Measurements from ENCODE around the gene AUP1. TPM values are rescaled to one million over a fixed set of nuclear protein-coding genes. Genes with fewer than 3 reads are reported as not detected.

The AUP1 gene
- total RNA-seq, 1 donor from 2014 or later: 170 TPM

- peak overlapping the region; percentile 95 for H3K4me3 Mint-ChIP-seq
- peak overlapping the region; percentile 99 for H3K27ac Mint-ChIP-seq
- H3K36me3 Mint-ChIP-seq (ENCODE audit: low read depth): peaks cover 28% of the 10 kb centered on the region
- H3K9me3 Mint-ChIP-seq: no peaks in the 10 kb centered on the region
- DNase-seq: peak; percentile 74
- H3K27me3 Mint-ChIP-seq: peaks cover 33% of the 10 kb centered on the region
- H3K4me1 Mint-ChIP-seq: peaks cover 59% of the 10 kb centered on the region
- intact Hi-C loops (cut with micrococcal nuclease): no loop called here
Observed at GRCh38 chr2:74507926-74508520, 21.5 kb downstream of the AUP1 start.

- Mint-ChIP-seq H3K4me3 (peak within 1 kb of the TSS; percentile 95), H3K27me3 (peaks cover 32% of the 10 kb centered on the region), H3K36me3 (ENCODE audit: low read depth) (peaks cover 28% of the 10 kb centered on the region), H3K27ac (peak within 1 kb of the TSS; percentile 99), H3K9me3 (no peaks in the 10 kb centered on the region), H3K4me1 (peaks cover 62% of the 10 kb centered on the region)
- DNase-seq: peak; percentile 100
- intact Hi-C loops (cut with micrococcal nuclease): no loop called here
Observed at GRCh38 chr2:74507145-74507925, 22.2 kb downstream of the AUP1 start, which contains the start of gene PCGF1. Gene PCGF1 (minus strand): TSS chr2:74507695. CDS start chr2:74507668, 27 bp downstream.

- no peaks in the 10 kb centered on the region for H3K9me3 Mint-ChIP-seq
- H3K27ac Mint-ChIP-seq: no peak overlapping the region
- peak overlapping the region; percentile 58 for H3K4me3 Mint-ChIP-seq
- peaks cover 65% of the 10 kb centered on the region for H3K4me1 Mint-ChIP-seq
- intact Hi-C loops (cut with micrococcal nuclease): no loop called here
- DNase-seq: no peak
- H3K27me3 Mint-ChIP-seq: peaks cover 36% of the 10 kb centered on the region
- H3K36me3 Mint-ChIP-seq (ENCODE audit: low read depth): peaks cover 36% of the 10 kb centered on the region
Observed at GRCh38 chr2:74505448-74506246, 23.9 kb downstream of the AUP1 start.

GRCh38 chr2:74504591-74504990, 24.9 kb downstream of the AUP1 start:
- no peak for DNase-seq
- Mint-ChIP-seq H3K4me1 (peaks cover 59% of the 10 kb centered on the region), H3K36me3 (ENCODE audit: low read depth) (peaks cover 39% of the 10 kb centered on the region), H3K27ac (no peak overlapping the region), H3K4me3 (peak overlapping the region; percentile 39), H3K27me3 (peaks cover 36% of the 10 kb centered on the region), H3K9me3 (no peaks in the 10 kb centered on the region)
- intact Hi-C loops (cut with micrococcal nuclease): no loop called here

- Mint-ChIP-seq H3K4me1 (peaks cover 62% of the 10 kb centered on the region), H3K27ac (no peak overlapping the region), H3K27me3 (peaks cover 40% of the 10 kb centered on the region), H3K9me3 (no peaks in the 10 kb centered on the region), H3K36me3 (ENCODE audit: low read depth) (peaks cover 43% of the 10 kb centered on the region), H3K4me3 (peak overlapping the region; percentile 77)
- DNase-seq: no peak
- intact Hi-C loops (cut with micrococcal nuclease): loop anchor here (1.0 kb wide), 1 partner anchor 11 kb away; the partner anchor contains the start of gene TLX2
Observed at GRCh38 chr2:74503506-74504475, 25.7 kb downstream of the AUP1 start.

GRCh38 chr2:74502720-74503505, 26.6 kb downstream of the AUP1 start:
- Mint-ChIP-seq H3K27ac (peak overlapping the region; percentile 58), H3K9me3 (no peaks in the 10 kb centered on the region), H3K4me3 (peak overlapping the region; percentile 77), H3K4me1 (peaks cover 59% of the 10 kb centered on the region), H3K27me3 (peaks cover 46% of the 10 kb centered on the region), H3K36me3 (ENCODE audit: low read depth) (peaks cover 47% of the 10 kb centered on the region)
- intact Hi-C loops (cut with micrococcal nuclease): loop anchor here (1.0 kb wide), 1 partner anchor 11 kb away; the partner anchor contains the start of gene TLX2
- DNase-seq: peak; percentile 85

- peaks cover 47% of the 10 kb centered on the region for H3K27me3 Mint-ChIP-seq
- peaks cover 52% of the 10 kb centered on the region for H3K4me1 Mint-ChIP-seq
- DNase-seq: no peak
- H3K4me3 Mint-ChIP-seq: peak overlapping the region; percentile 77
- H3K27ac Mint-ChIP-seq: peak overlapping the region; percentile 17
- intact Hi-C loops (cut with micrococcal nuclease): no loop called here
- H3K9me3 Mint-ChIP-seq: no peaks in the 10 kb centered on the region
- H3K36me3 Mint-ChIP-seq (ENCODE audit: low read depth): peaks cover 44% of the 10 kb centered on the region
Observed at GRCh38 chr2:74502147-74502719, 27.3 kb downstream of the AUP1 start.

GRCh38 chr2:74501335-74502071, 28.0 kb downstream of the AUP1 start:
- intact Hi-C loops (cut with micrococcal nuclease): no loop called here
- DNase-seq: no peak
- H3K9me3 Mint-ChIP-seq: no peaks in the 10 kb centered on the region
- peaks cover 48% of the 10 kb centered on the region for H3K4me1 Mint-ChIP-seq
- H3K36me3 Mint-ChIP-seq (ENCODE audit: low read depth): peaks cover 40% of the 10 kb centered on the region
- H3K27me3 Mint-ChIP-seq: peaks cover 47% of the 10 kb centered on the region
- peak overlapping the region; percentile 77 for H3K4me3 Mint-ChIP-seq
- H3K27ac Mint-ChIP-seq: peak overlapping the region; percentile 17

GRCh38 chr2:74500578-74500946, 28.9 kb downstream of the AUP1 start:
- Mint-ChIP-seq H3K9me3 (no peaks in the 10 kb centered on the region), H3K27ac (no peak overlapping the region), H3K27me3 (peaks cover 47% of the 10 kb centered on the region), H3K36me3 (ENCODE audit: low read depth) (peaks cover 37% of the 10 kb centered on the region), H3K4me3 (no peak overlapping the region), H3K4me1 (peaks cover 43% of the 10 kb centered on the region)
- DNase-seq: no peak
- intact Hi-C loops (cut with micrococcal nuclease): no loop called here

GRCh38 chr2:74499940-74500577, 29.4 kb downstream of the AUP1 start:
- intact Hi-C loops (cut with micrococcal nuclease): loop anchor here (1.0 to 2.0 kb wide), 2 partner anchors 15 to 17 kb away; partner anchors contain the start of genes CCDC142 and TTC31
- peaks cover 38% of the 10 kb centered on the region for H3K4me1 Mint-ChIP-seq

GRCh38 chr2:74499267-74499939, 30.1 kb downstream of the AUP1 start, which contains the start of gene LBX2:
Gene LBX2 (minus strand): TSS chr2:74499603. CDS start chr2:74499537, 66 bp downstream.
- peaks cover 33% of the 10 kb centered on the region for H3K36me3 Mint-ChIP-seq (ENCODE audit: low read depth)
- H3K27ac Mint-ChIP-seq: peak within 1 kb of the TSS; percentile 86
- peaks cover 47% of the 10 kb centered on the region for H3K27me3 Mint-ChIP-seq
- H3K4me1 Mint-ChIP-seq: peaks cover 32% of the 10 kb centered on the region
- no peaks in the 10 kb centered on the region for H3K9me3 Mint-ChIP-seq
- H3K4me3 Mint-ChIP-seq: peak within 1 kb of the TSS; percentile 95
- no peak for DNase-seq
- intact Hi-C loops (cut with micrococcal nuclease): loop anchor here (1.0 to 2.0 kb wide), 2 partner anchors 16 to 17 kb away; partner anchors contain the start of genes CCDC142 and TTC31

More at GRCh38 chr2:74499940-74500577, 29.4 kb downstream of the AUP1 start:
- Mint-ChIP-seq H3K36me3 (ENCODE audit: low read depth) (peaks cover 37% of the 10 kb centered on the region), H3K9me3 (no peaks in the 10 kb centered on the region), H3K27me3 (peaks cover 47% of the 10 kb centered on the region), H3K4me3 (peak overlapping the region; percentile 48), H3K27ac (no peak overlapping the region)
- DNase-seq: no peak
